Activated naive CD8-positive, alpha-beta T cell (primary cell): ENCODE results near the gene CFAP65.

Experiments
- H3K27ac Mint-ChIP-seq: one replicate; pipeline ENCODE4 v1.8.0; 2021; ENCODE audit warnings: mixed read lengths
- H3K27me3 Mint-ChIP-seq: one replicate; pipeline ENCODE4 v1.8.0; 2021; ENCODE audit warnings: mixed read lengths
- H3K36me3 Mint-ChIP-seq: one replicate; pipeline ENCODE4 v1.8.0; 2021; ENCODE audit warnings: mixed read lengths
- H3K4me1 Mint-ChIP-seq: one replicate; pipeline ENCODE4 v1.8.0; 2021; ENCODE audit warnings: low read depth, mixed read lengths
- H3K4me3 Mint-ChIP-seq: one replicate; pipeline ENCODE4 v1.8.0; 2021; ENCODE audit warnings: mild to moderate bottlenecking, mixed read lengths
- H3K9me3 Mint-ChIP-seq: one replicate; pipeline ENCODE4 v1.8.0; 2021; ENCODE audit warnings: low read depth, mixed read lengths

Gene CFAP65

DNA sequence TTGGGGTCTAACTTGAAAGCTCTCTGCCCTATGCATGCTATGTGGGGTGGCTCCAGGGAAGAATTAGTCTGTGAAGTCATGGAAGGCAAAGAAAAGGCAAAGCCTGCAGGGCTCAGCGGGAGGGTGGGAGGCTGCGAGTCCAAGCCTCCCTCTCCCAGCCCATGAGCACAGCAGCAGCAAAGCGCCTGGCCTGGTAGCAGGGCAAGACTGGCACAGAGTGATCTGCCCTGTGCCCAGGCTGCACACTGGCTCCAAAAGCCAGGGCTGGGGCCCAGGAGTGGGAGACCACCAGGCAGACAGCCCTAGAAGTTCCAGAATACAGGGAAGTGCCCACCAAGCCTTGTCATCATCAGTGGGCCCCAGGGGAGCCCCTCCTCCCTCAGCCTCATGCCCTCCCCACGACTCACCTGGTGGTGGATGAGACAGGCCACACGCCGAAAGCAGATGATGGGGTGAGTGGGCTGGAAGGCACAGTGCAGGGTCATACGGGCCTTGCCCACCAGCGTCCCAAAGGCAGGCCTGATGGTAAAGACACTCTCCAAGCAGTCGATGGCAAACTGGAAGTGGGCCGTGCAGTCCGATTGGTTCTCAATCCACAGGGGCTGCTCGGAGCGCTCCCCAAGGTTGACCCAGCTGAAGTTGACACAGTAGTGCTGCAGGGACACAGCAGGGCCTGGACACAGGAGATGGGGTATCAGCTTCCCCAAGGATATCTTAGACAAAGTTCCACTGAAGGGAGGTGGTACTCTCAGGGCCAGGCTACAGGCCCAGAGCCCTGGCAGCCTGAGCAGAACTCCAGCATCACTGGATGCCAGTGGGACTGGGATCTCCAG, 12.1 kb downstream of the CFAP65 start:
- no peaks in the 10 kb centered on the region for H3K9me3 Mint-ChIP-seq
- H3K4me1 Mint-ChIP-seq, result no peaks in the 10 kb centered on the region
- H3K27me3 Mint-ChIP-seq, result peaks cover 7% of the 10 kb centered on the region
- no peak overlapping the region for H3K4me3 Mint-ChIP-seq
- no peaks in the 10 kb centered on the region for H3K36me3 Mint-ChIP-seq
- no peak overlapping the region for H3K27ac Mint-ChIP-seq

DNA sequence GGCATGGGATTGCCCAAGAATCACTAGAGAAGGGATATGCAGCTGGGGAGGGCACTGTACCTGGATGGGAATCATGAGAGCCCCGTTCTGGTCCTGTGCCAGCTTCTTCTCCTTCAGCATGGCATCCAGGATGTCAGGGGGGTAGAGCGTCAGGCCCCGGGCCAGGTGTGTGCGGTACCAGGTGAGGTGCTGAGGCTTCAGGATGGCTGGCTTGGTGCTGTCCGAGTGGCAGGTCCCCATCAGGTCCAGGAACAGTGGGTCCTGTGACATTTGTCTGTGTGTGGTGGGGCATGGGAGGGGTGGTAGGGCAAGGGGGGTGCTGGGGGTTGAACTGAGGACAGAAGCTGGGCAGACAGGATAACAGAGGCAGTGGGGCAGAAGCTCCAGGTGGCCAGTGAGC, 13.2 kb downstream of the CFAP65 start:
- no peak overlapping the region for H3K27ac Mint-ChIP-seq
- H3K4me1 Mint-ChIP-seq, result no peaks in the 10 kb centered on the region
- no peak overlapping the region for H3K4me3 Mint-ChIP-seq
- no peaks in the 10 kb centered on the region for H3K36me3 Mint-ChIP-seq
- no peaks in the 10 kb centered on the region for H3K9me3 Mint-ChIP-seq
- H3K27me3 Mint-ChIP-seq, result peaks cover 6% of the 10 kb centered on the region

DNA sequence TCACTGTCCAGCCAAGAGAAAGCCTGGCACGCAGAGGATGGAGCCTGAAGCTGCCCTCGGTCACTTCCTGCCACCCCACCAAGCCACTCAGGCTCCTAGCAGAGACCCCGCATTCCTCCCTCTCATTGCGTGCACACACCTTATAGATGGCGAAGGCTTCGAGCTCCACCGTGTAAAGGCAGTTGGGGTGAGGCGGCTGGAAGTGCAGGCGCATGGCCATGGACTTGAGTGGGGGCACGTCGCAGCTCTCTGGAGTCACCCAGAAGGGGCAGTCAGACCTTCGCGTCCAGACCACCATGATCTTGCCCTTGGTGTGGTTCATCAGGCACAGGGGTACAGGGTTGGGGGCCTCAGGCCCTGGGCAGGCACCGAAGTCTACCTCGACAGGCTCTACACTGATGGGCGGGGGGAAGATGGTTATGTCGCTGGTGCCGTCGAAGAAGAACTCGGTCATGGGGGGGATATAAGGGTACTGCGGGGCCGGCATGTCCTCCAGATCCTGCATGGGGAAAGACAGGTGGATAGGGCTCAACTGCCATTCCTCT, 13.7 kb downstream of the CFAP65 start:
- Mint-ChIP-seq H3K27me3 (peaks cover 4% of the 10 kb centered on the region), H3K9me3 (no peaks in the 10 kb centered on the region), H3K36me3 (no peaks in the 10 kb centered on the region)

DNA sequence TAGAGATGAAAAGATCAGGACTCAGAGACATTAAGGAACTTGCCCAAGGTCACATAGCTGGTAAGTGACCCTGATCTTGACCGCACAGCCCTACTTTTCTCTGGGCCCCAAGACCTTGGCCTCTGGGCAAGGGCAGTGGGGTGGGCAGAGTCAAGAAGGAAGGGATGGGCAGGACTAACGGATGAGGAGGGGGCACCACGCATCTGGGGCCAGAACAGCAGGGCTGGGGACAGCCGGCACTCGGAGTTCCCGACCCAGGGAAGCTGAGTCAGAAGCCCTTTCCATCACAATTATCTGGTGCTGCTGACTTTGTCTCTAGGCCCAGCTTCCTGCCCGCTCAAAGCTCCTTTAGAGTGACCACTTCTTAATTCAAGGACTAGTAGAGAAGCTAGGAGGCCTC, 14.4 kb downstream of the CFAP65 start:
- H3K4me3 Mint-ChIP-seq, result no peak overlapping the region
- no peak overlapping the region for H3K27ac Mint-ChIP-seq
- no peaks in the 10 kb centered on the region for H3K27me3 Mint-ChIP-seq
- H3K9me3 Mint-ChIP-seq, result no peaks in the 10 kb centered on the region
- H3K36me3 Mint-ChIP-seq, result no peaks in the 10 kb centered on the region
- no peaks in the 10 kb centered on the region for H3K4me1 Mint-ChIP-seq

More for the DNA sequence above, 13.7 kb downstream of the CFAP65 start:
- no peaks in the 10 kb centered on the region for H3K4me1 Mint-ChIP-seq
- no peak overlapping the region for H3K27ac Mint-ChIP-seq
- no peak overlapping the region for H3K4me3 Mint-ChIP-seq

DNA sequence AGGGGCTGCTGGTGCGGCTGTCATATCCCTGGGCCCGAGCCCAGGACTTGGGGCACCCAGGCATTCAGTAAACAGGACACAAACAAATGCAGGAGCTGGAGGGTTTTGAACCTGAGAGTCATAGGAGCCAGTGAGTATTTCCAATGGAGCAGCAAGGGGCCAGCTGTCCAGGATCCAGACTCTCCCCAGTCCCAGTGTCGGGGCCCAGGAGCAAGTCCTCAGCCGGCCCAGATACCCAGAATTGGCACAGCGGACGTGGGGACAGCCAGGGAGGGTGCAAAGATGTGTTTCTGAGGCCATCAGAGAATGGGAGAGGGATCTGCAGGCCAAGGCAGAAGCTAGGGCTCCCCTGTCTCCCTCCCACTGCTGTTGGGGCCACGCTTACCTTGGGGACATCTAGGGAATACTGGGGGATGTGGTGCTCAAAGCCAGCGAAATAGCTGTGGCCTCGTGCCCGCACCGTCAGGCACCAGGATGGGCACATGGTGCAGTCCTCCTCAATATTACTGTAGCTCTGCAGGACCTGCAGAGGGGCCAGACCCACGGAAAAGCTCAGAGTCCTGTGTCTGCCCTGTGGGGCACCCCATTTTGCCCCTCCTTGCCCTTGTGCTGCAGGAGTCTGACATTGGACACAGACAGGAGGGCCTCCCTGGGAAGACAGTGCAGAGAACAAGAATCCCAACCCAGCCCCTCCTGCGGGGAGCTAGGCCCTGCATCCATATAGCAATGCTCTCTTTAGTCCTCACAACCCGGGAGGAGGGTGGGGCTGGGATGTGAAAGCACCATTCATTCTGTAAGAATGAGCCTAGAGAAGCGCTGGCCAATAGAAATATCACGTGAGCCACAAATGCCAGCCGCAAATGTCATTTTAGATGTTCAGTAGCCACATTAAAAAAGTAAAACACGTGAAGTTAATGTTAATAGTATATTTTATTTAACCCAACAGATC, 15.4 kb downstream of the CFAP65 start:
- Mint-ChIP-seq H3K36me3 (no peaks in the 10 kb centered on the region), H3K4me3 (no peak overlapping the region), H3K27ac (no peak overlapping the region), H3K9me3 (no peaks in the 10 kb centered on the region), H3K27me3 (no peaks in the 10 kb centered on the region), H3K4me1 (no peaks in the 10 kb centered on the region)

DNA sequence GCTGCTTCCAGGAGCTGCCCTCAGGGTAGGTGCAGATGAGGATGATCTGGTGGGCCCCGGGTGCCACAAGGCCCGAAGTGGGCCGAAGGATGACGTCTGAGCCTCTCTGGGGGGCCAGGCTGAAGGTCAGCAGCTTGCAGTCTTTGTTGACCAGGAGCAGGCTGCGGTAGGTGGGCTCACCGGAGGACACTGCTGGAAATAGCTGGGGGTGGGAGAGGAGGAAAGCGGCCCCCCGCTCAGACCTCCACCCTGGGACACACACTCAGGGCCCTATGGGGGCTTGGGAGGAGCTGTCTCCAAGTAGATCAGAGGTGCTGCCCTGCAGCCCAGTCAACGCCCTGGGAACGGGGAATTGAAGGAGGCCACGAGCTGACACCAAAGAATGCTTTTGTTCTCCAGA, 17.3 kb downstream of the CFAP65 start:
- H3K27me3 Mint-ChIP-seq, result no peaks in the 10 kb centered on the region
- no peaks in the 10 kb centered on the region for H3K36me3 Mint-ChIP-seq
- H3K4me3 Mint-ChIP-seq, result no peak overlapping the region
- H3K4me1 Mint-ChIP-seq, result no peaks in the 10 kb centered on the region
- no peaks in the 10 kb centered on the region for H3K9me3 Mint-ChIP-seq
- no peak overlapping the region for H3K27ac Mint-ChIP-seq

DNA sequence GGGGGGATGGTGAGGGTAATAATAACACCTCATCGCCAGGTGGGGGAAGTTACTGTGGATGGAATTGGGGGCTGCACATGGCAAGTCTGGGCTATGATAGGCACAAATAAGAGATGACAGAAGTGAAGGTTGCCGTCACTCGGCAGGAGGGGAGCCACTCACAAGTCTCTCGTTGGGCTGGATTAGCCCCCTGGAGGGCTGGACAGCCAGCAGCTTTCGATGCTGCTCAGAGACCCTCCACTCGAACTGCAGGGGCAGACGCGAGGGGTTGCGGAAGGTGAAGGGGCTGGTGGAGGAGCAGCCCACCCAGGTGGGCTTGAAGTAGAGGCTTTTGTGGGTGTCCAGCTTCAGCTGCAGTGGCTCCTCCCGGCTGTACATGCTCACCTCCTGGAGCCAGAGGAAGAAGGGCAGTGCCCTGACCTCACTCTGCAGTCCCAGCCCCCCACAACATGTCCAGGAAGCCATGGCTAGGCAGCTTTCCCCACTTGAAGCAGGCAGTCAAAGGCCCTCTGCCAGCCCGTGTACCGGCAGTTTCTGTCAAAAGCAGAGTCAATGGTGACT, 18.2 kb downstream of the CFAP65 start:
- Mint-ChIP-seq H3K36me3 (no peaks in the 10 kb centered on the region), H3K4me1 (no peaks in the 10 kb centered on the region), H3K27ac (no peak overlapping the region), H3K4me3 (no peak overlapping the region), H3K9me3 (no peaks in the 10 kb centered on the region), H3K27me3 (peaks cover 3% of the 10 kb centered on the region)

DNA sequence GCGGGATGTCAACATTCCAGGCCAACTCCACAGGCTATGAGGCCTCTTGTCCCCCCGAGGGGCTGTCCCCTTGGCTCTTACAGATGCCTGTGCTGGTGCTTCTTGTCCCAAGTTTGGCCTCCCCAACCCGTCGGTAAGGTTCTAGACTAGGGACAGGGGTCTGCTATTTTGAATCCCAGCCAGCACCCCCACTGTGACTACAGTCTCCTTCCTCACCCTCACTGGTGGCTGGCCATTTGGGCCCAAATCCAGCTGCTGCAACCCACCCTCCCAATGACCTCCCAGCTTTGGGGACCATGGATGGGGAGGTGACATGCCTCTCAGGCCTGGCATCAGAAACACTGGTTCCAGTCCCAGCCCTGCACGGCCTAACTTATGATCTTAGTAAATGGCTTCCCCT, 18.7 kb downstream of the CFAP65 start:
- H3K36me3 Mint-ChIP-seq, result no peaks in the 10 kb centered on the region
- H3K27ac Mint-ChIP-seq, result no peak overlapping the region
- H3K4me1 Mint-ChIP-seq, result no peaks in the 10 kb centered on the region
- no peaks in the 10 kb centered on the region for H3K9me3 Mint-ChIP-seq
- H3K4me3 Mint-ChIP-seq, result no peak overlapping the region
- H3K27me3 Mint-ChIP-seq, result peaks cover 3% of the 10 kb centered on the region

DNA sequence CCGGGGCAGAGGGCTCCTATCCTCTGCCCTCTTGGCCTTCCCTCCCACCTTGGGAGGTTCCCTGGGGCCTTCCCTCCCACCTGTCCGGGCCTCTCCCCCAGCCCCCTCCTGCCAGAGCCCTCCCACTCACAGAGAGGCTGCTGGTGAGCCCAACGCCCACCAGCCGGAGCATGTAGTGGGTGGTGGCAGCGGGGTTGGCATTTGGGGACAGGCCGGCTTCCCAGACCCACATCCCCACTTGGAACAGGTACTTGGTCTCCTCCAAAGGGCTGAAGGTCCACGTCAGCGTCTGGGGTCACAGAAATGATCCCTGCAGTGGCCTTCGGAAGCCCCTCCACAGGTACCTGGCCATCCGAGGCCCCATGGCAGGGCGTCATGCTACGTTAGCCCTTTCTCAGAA, 19.3 kb downstream of the CFAP65 start:
- H3K4me1 Mint-ChIP-seq, result no peaks in the 10 kb centered on the region
- H3K36me3 Mint-ChIP-seq, result no peaks in the 10 kb centered on the region
- no peak overlapping the region for H3K4me3 Mint-ChIP-seq
- no peak overlapping the region for H3K27ac Mint-ChIP-seq
- peaks cover 3% of the 10 kb centered on the region for H3K27me3 Mint-ChIP-seq
- H3K9me3 Mint-ChIP-seq, result no peaks in the 10 kb centered on the region

DNA sequence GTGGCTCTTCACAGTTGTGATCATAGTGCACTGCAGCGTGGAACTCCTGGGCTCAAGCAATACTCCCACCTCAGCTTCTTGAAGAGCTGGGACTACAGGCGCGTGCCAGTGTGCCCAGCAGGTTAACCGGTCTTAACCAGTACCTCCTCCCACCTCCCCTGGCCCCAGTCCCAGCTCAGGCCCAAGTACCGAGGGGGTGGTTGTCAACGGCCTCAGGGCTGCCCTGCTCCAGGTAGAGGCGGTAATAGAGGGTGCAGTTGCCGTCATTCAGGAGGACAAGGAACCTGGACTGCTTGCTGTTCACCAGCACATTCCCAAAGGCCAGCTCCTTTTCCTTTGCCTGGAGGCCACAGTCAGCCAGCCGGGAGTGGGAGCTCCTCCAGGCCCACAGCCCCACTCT, 19.7 kb downstream of the CFAP65 start:
- H3K4me1 Mint-ChIP-seq, result no peaks in the 10 kb centered on the region
- H3K27me3 Mint-ChIP-seq, result peaks cover 3% of the 10 kb centered on the region
- no peaks in the 10 kb centered on the region for H3K9me3 Mint-ChIP-seq

DNA sequence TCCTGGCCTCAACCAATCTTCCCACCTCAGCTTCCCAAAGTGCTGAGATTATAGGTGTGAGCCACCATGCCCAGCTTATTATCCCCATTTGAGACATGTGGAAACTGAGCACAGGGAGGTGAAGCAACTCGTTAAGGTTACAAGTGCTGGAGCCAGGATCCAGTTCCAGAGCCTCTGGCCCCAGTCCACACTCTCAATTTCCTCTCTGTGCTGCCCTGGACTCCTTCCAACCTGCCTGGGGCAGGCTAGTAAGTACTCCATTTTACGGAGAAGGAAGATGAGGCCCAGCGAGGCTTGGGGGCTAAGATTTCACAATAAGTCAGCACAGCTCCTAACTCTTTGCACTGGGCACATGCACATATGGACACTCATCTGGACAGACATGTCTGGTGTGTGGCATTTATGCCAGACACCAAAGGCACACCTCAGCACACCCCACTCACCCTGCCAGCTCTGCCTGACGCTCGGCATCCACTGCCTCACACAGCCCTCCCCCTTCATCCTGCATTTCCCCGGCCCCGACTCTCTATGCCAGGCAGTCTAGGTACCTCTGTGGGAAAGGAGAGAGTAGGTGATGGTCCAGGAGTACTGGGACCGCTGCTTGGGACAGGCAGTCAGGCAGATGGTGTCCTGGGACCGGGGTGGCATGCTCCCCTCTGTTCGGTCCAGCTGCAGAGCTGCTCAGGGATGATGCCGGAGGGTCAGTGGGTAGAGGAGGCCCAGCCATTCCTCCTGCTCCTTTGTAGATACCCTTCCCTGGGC, 20.5 kb downstream of the CFAP65 start:
- H3K9me3 Mint-ChIP-seq, result no peaks in the 10 kb centered on the region
- no peak overlapping the region for H3K27ac Mint-ChIP-seq
- no peak overlapping the region for H3K4me3 Mint-ChIP-seq
- H3K27me3 Mint-ChIP-seq, result peaks cover 3% of the 10 kb centered on the region
- no peaks in the 10 kb centered on the region for H3K36me3 Mint-ChIP-seq
- H3K4me1 Mint-ChIP-seq, result no peaks in the 10 kb centered on the region

More for the DNA sequence above, 19.7 kb downstream of the CFAP65 start:
- no peak overlapping the region for H3K27ac Mint-ChIP-seq
- no peak overlapping the region for H3K4me3 Mint-ChIP-seq
- no peaks in the 10 kb centered on the region for H3K36me3 Mint-ChIP-seq

DNA sequence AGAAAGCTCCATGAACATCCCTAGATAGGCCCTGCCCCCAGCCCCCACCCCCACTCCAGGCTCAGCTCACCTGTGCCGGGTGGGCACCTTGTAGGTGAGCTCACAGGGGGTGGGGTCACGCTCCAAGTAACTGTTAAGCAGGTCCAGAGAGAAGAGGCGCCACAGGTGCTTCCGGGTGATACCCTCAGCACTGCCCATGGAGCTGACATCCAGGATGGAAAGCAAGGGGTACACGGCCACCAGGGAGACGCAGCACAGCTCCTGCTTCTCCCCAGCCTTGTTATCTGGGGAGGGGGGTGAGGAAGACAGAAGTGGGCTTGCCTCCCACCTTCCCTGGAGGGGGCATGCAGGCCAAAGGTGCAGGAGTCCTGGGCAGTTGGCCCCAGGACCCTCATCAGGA, 21.9 kb downstream of the CFAP65 start:
- Mint-ChIP-seq H3K4me3 (no peak overlapping the region), H3K27ac (no peak overlapping the region), H3K27me3 (peaks cover 8% of the 10 kb centered on the region), H3K36me3 (no peaks in the 10 kb centered on the region), H3K9me3 (no peaks in the 10 kb centered on the region), H3K4me1 (no peaks in the 10 kb centered on the region)

DNA sequence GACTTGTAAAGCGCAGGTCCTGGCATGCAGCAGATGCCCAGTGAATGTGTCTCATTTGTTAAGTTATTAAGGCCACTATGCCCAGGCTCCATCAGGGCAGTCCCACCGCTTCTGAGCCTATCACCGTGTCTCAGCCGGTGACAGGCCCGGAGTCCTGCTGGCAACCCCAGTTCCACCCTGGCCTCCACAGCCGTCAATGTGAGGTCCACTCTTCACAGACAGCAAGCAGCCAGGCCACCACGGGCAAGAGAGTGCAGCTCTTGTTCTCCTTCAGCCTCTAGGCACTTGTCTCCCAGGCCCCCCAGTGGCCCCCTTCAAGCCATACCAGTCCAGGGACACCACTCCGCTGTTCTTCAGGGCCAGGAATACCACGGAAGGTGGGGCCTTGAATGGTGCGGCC, 22.6 kb downstream of the CFAP65 start:
- Mint-ChIP-seq H3K9me3 (no peaks in the 10 kb centered on the region), H3K4me1 (no peaks in the 10 kb centered on the region), H3K27ac (no peak overlapping the region), H3K4me3 (no peak overlapping the region), H3K27me3 (peaks cover 9% of the 10 kb centered on the region), H3K36me3 (no peaks in the 10 kb centered on the region)

DNA sequence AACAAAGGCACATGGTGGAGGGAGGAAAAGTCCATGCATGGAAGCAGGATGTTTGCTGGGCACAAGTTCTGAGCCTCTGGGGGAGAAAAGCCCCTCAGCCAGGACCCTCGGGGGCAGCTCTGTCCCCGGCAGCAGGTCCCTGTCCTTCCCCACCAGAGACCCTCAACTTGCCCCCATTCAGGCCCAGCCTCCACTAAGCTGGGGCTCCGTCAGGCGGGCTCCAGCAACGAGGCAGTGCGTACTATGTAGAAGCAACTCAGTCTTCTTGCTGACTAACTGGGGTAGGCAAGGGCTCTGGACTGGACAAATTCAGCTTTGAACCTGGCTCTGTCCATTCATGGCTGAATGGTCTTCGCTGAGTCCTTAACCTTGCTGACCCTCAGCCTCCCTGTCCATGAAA, 23.0 kb downstream of the CFAP65 start:
- Mint-ChIP-seq H3K4me3 (no peak overlapping the region), H3K27me3 (peaks cover 9% of the 10 kb centered on the region)

More for the DNA sequence above, 23.0 kb downstream of the CFAP65 start:
- no peaks in the 10 kb centered on the region for H3K4me1 Mint-ChIP-seq
- no peaks in the 10 kb centered on the region for H3K9me3 Mint-ChIP-seq
- no peaks in the 10 kb centered on the region for H3K36me3 Mint-ChIP-seq
- H3K27ac Mint-ChIP-seq, result no peak overlapping the region
